ENCODE measurements around the gene SET. TPM values are rescaled to one million over a fixed set of nuclear protein-coding genes. Genes with fewer than 3 reads are reported as not detected.

The SET gene
- total and polyA plus RNA-seq, 2 of the 13 experiments (the other 11 are each of a cell fraction or from before 2014, with no cell fraction given): 94.2 to 611 TPM

DNA sequence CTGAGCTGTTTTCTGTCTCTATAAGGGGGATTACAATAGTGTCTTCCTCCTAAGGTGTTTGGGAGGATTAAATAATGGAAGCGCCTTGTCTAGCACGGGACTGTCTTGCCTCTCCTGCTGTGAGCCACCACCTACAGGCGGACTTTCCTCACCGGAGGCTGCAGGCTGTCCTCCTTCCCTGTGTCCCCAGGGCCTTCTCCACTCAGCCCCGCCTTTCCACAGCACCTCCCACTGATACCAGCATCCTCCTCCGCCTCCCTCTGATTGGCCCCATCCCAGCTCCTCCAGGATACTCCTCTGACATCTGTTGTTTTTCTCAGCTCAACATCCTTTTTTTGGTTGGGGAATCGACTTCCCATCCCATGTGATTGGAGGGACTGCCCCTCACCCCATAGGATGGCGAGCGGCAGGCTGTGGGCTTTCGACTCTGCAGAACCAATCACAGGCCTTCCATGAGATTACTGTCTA lies 35.8 kb downstream of the SET start:
- ChIA-PET POLR2A (interaction anchor here (0.6 to 3.3 kb wide), 12 partner anchors 8 to 836 kb away, joined by 3 to 20 read pairs (median 4); partner anchors contain the start of genes DYNC2I2 and ENDOG), CTCF (ENCODE audit: low intra/inter-chr PET ratio, low total read pairs) (no interaction called here)
- intact Hi-C loops (cut with micrococcal nuclease; ENCODE audit: unreplicated experiment) (no loop called here), in situ Hi-C loops (cut with HindIII; ENCODE audit: extremely low pct_ligation_motif_present, low pct_unique_long_range_greater_than_20kb) (no loop called here)
- Histone ChIP-seq H3K4me1 (ENCODE audit: insufficient read depth, low read length) (peaks cover 38% of the 10 kb centered on the region), H3K27ac (ENCODE audit: extremely low read length, insufficient read depth, low read length) (no peak overlapping the region), H3K27me3 (ENCODE audit: control insufficient read depth in 1 of 2, insufficient read depth in 2 of 2, low read length in 2 of 2) (no peaks in the 10 kb centered on the region), H3K9me3 (ENCODE audit: low read length) (no peaks in the 10 kb centered on the region), H4K20me1 (ENCODE audit: insufficient read depth, low read length) (no peaks in the 10 kb centered on the region), H3K9ac (ENCODE audit: insufficient read depth, low read depth, low read length) (peak overlapping the region; percentile 57; the same call in 1 of the 2 replicates), H3K4me3 (replicated peaks in 1 of 3; ENCODE audit: insufficient read depth in 1 of 3, low read depth in 2 of 3, low read length in 3 of 3) (peak overlapping the region; percentile 52 to 74 (median 52)), H3K36me3 (replicated peaks in 1 of 2; ENCODE audit: control insufficient read depth in 1 of 2, insufficient read depth in 2 of 2, low read length in 2 of 2) (no peaks in the 10 kb centered on the region; a peak in 1 of 5 replicates), H3K4me2 (ENCODE audit: low read depth, low read length) (peak overlapping the region; percentile 89), H2AFZ (ENCODE audit: low read length) (no peak overlapping the region), H3K79me2 (ENCODE audit: insufficient read depth, low read length) (peaks cover 7% of the 10 kb centered on the region)
- ATAC-seq: peak; percentile 7; the same call in 2 of the 3 replicates
- DNase-seq (ENCODE audit: low spot score): peak; percentile 20
- BruUV-seq (replicated peaks): no TSS peak
- TF ChIP-seq NFYB (CRISPR knock-in tag; IDR thresholded peaks at IDR 0.05) (peak; percentile 29; the same call in 1 of the 2 replicates), CREM (IDR thresholded peaks at IDR 0.05) (no peak), CREM (CRISPR knock-in tag; IDR thresholded peaks at IDR 0.05) (no peak), CHD4 (IDR thresholded peaks at IDR 0.05; ENCODE audit: borderline replicate concordance, low read length) (peak; percentile 15), CHCHD3 (CRISPR knock-in tag; IDR thresholded peaks at IDR 0.05) (0 out of 2 replicates have a peak, but pooled peaks have one; percentile 77), ZNF724P (CRISPR knock-in tag; IDR thresholded peaks at IDR 0.05; ENCODE audit: borderline replicate concordance) (0 out of 2 replicates have a peak, but pooled peaks have one; percentile 37)
- WGBS (ENCODE audit: low lambda C conversion rate): 63% methylated on average over 10 of the region's 10 CpGs
- no peak for FAIRE-seq

- in situ Hi-C loops (cut with HindIII; ENCODE audit: extremely low pct_ligation_motif_present, low pct_unique_long_range_greater_than_20kb) (no loop called here), intact Hi-C loops (cut with micrococcal nuclease; ENCODE audit: unreplicated experiment) (no loop called here)
- H4K20me1 ChIP-seq (ENCODE audit: insufficient read depth, low read length): no peaks in the 10 kb centered on the region
- ChIA-PET CTCF (ENCODE audit: low intra/inter-chr PET ratio, low total read pairs) (no interaction called here), POLR2A (no interaction called here)
- no peak overlapping the region for H3K9ac ChIP-seq (ENCODE audit: insufficient read depth, low read depth, low read length)
- no peaks in the 10 kb centered on the region for H3K27me3 ChIP-seq (ENCODE audit: control insufficient read depth in 1 of 2, insufficient read depth in 2 of 2, low read length in 2 of 2)
- H3K4me1 ChIP-seq (ENCODE audit: insufficient read depth, low read length): peaks cover 41% of the 10 kb centered on the region
- no peak overlapping the region for H3K27ac ChIP-seq (ENCODE audit: extremely low read length, insufficient read depth, low read length)
- ATAC-seq (no peak), FAIRE-seq (no peak), DNase-seq (ENCODE audit: low spot score) (no peak)
- WGBS (ENCODE audit: low lambda C conversion rate): 83% methylated on average over 5 of the region's 5 CpGs
- no peaks in the 10 kb centered on the region for H3K36me3 ChIP-seq (replicated peaks in 1 of 2; ENCODE audit: control insufficient read depth in 1 of 2, insufficient read depth in 2 of 2, low read length in 2 of 2)
- no peaks in the 10 kb centered on the region for H3K9me3 ChIP-seq (ENCODE audit: low read length)
- no peak overlapping the region for H3K4me3 ChIP-seq (replicated peaks in 1 of 3; ENCODE audit: insufficient read depth in 1 of 3, low read depth in 2 of 3, low read length in 3 of 3)
- H2AFZ ChIP-seq (ENCODE audit: low read length): no peak overlapping the region
- no peak overlapping the region for H3K4me2 ChIP-seq (ENCODE audit: low read depth, low read length)
- no TSS peak for BruUV-seq (replicated peaks)
- peaks cover 7% of the 10 kb centered on the region for H3K79me2 ChIP-seq (ENCODE audit: insufficient read depth, low read length)
- TF ChIP-seq EEA1 (CRISPR knock-in tag; IDR thresholded peaks at IDR 0.05; ENCODE audit: borderline replicate concordance) (no peak), SRSF9 (IDR thresholded peaks at IDR 0.05; ENCODE audit: borderline replicate concordance, insufficient read depth, low read depth, low read length, poor library complexity, severe bottlenecking) (no peak), ZNF460 (CRISPR knock-in tag; IDR thresholded peaks at IDR 0.05; ENCODE audit: borderline replicate concordance) (peak; percentile 3; the same call in 1 of the 2 replicates), ARNTL (CRISPR knock-in tag; IDR thresholded peaks at IDR 0.05) (no peak), ZNF782 (CRISPR knock-in tag; IDR thresholded peaks at IDR 0.05; ENCODE audit: borderline replicate concordance) (no peak)
- TF ChIP-seq, protein P1, sequence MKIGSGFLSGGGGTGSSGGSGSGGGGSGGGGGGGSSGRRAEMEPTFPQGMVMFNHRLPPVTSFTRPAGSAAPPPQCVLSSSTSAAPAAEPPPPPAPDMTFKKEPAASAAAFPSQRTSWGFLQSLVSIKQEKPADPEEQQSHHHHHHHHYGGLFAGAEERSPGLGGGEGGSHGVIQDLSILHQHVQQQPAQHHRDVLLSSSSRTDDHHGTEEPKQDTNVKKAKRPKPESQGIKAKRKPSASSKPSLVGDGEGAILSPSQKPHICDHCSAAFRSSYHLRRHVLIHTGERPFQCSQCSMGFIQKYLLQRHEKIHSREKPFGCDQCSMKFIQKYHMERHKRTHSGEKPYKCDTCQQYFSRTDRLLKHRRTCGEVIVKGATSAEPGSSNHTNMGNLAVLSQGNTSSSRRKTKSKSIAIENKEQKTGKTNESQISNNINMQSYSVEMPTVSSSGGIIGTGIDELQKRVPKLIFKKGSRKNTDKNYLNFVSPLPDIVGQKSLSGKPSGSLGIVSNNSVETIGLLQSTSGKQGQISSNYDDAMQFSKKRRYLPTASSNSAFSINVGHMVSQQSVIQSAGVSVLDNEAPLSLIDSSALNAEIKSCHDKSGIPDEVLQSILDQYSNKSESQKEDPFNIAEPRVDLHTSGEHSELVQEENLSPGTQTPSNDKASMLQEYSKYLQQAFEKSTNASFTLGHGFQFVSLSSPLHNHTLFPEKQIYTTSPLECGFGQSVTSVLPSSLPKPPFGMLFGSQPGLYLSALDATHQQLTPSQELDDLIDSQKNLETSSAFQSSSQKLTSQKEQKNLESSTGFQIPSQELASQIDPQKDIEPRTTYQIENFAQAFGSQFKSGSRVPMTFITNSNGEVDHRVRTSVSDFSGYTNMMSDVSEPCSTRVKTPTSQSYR (CRISPR knock-in tag; IDR thresholded peaks at IDR 0.05; ENCODE audit: borderline replicate concordance): no peak
These were observed 38.7 kb downstream of the SET start for GRCh38 chr9:128727640-128728248.
